Lung (tissue), 12 donors: ENCODE data around the gene CELF5. TPM values are rescaled to one million over a fixed set of nuclear protein-coding genes. Genes with fewer than 3 reads are reported as not detected.

Source experiments
- ATAC-seq: fragments of 200-7000 bp; cut with Tn5 transposase; one replicate; pipeline ENCODE4 v1.9.1; 2020; ENCODE audit warnings: moderate number of reproducible peaks; ENCODE audit not compliant: insufficient read depth, low FRiP score
- DNase-seq, 3 donors: peaks; one replicate each; pipeline ENCODE4 v3.0.0-alpha.2; 2013 to 2017
- H3K27ac ChIP-seq, 2 donors: one replicate each; pipeline ENCODE4 v1.5.1; 2013; ENCODE audit warnings: mild to moderate bottlenecking in 2 of 2, moderate library complexity in 2 of 2, control low read depth in 1 of 2, inconsistent platforms in 1 of 2, low read depth in 1 of 2, low read length in 1 of 2
- H3K27me3 ChIP-seq, 3 donors: one replicate each; pipeline ENCODE4 v1.5.1; 2013; ENCODE audit warnings: low read length in 2 of 3; ENCODE audit not compliant: control insufficient read depth in 3 of 3, insufficient read depth in 3 of 3
- H3K36me3 ChIP-seq, 4 donors: one replicate each; pipeline ENCODE4 v1.5.1; 2013; ENCODE audit warnings: low read length in 4 of 4, mild to moderate bottlenecking in 1 of 4, moderate library complexity in 1 of 4; ENCODE audit not compliant: control insufficient read depth in 4 of 4, insufficient read depth in 4 of 4
- H3K4me1 ChIP-seq, 5 donors: one replicate each; pipeline ENCODE4 v1.5.1; 2013; ENCODE audit warnings: low read length in 5 of 5, mild to moderate bottlenecking in 2 of 5, moderate library complexity in 1 of 5; ENCODE audit not compliant: control insufficient read depth in 5 of 5, insufficient read depth in 5 of 5
- H3K4me3 ChIP-seq: one replicate; pipeline ENCODE4 v1.5.1; 2013; ENCODE audit warnings: mild to moderate bottlenecking, control low read depth, moderate library complexity
- H3K9ac ChIP-seq, 2 donors: one replicate each; pipeline ENCODE4 v1.5.1; 2013; ENCODE audit warnings: low read length in 2 of 2, control low read depth in 1 of 2; ENCODE audit not compliant: insufficient read depth in 1 of 2
- H3K9me3 ChIP-seq, 4 donors: one replicate each; pipeline ENCODE4 v1.5.1; 2013; ENCODE audit warnings: low read length in 3 of 4, mild to moderate bottlenecking in 1 of 4, moderate library complexity in 1 of 4; ENCODE audit not compliant: control insufficient read depth in 4 of 4, insufficient read depth in 3 of 4
- CTCF ChIP-seq: IDR thresholded peaks from 2 replicates; pipeline ENCODE4 v1.5.1; 2012; ENCODE audit warnings: mild to moderate bottlenecking; ENCODE audit errors: control extremely low read depth, extremely low read depth
- WGBS, 2 donors: extraction: QIAGEN DNeasy Blood & Tissue Kit; methylation state at CpG; one replicate each; pipeline ENCODE4 v1.1.7; 2013; 5-methylcytosine and 5-hydroxymethylcytosine counted together
- polyA plus RNA-seq, 2 donors: library from polyadenylated mRNA; stranded (reverse); fragments of 200-250 nt; gene quantifications; one replicate each; pipeline ENCODE4 v1.2.1, GENCODE V29; 2013
- total RNA-seq, 2 donors: library from RNA; depleted of rRNA in 1 of 2; stranded (reverse); fragments of >200 nt in 1 of 2; gene quantifications; one replicate each; pipeline ENCODE4 v1.2.1, GENCODE V29; 2014 to 2021
- donor health status: control.
- donor health status: control.
- donor health status: Bipolar disorder and iron deficiency.
- donor health status: healthy.
- donor health status: DM: yes; HTN: yes; CAD: no.

CELF5 gene
- total and polyA plus RNA-seq, 4 donors: 0.08 to 0.14 (median 0.12) TPM; not detected in 1

- H3K4me3 ChIP-seq: no peak overlapping the region
- peaks cover 3 to 29% (median 8%) of the 10 kb centered on the region in 3 donors for H3K27me3 ChIP-seq
- H3K4me1 ChIP-seq: peaks cover 0 to 2% (median 0%) of the 10 kb centered on the region in 5 donors
- peaks cover 0 to 2% (median 0%) of the 10 kb centered on the region in 4 donors for H3K9me3 ChIP-seq
- DNase-seq (no peak), ATAC-seq (no peak)
- WGBS, 2 donors: 89 to 92% methylated on average over 5 of the region's 5 CpGs
- no peak overlapping the region for H3K9ac ChIP-seq
- no peak for TF ChIP-seq CTCF
- H3K27ac ChIP-seq: no peak overlapping the region
- no peaks in the 10 kb centered on the region for H3K36me3 ChIP-seq
Observed at GRCh38 chr19:3222709-3223108, 1.8 kb upstream of the CELF5 start.

GRCh38 chr19:3225169-3225485 lies 666 bp downstream of the CELF5 start:
- no peaks in the 10 kb centered on the region for H3K36me3 ChIP-seq
- WGBS, 2 donors: 1 to 2% methylated on average over 6 to 9 of the region's 9 CpGs
- no peak for DNase-seq
- no peak for TF ChIP-seq CTCF
- H3K27me3 ChIP-seq: peaks cover 10 to 42% (median 14%) of the 10 kb centered on the region in 3 donors
- H3K27ac ChIP-seq: no peak overlapping the region
- H3K4me3 ChIP-seq: no peak overlapping the region
- H3K9me3 ChIP-seq: peaks cover 0 to 2% (median 0%) of the 10 kb centered on the region in 4 donors
- H3K4me1 ChIP-seq: peaks cover 0 to 2% (median 0%) of the 10 kb centered on the region in 5 donors
- no peak overlapping the region for H3K9ac ChIP-seq
- no peak for ATAC-seq

- Histone ChIP-seq H3K4me1 (peaks cover 0 to 2% (median 0%) of the 10 kb centered on the region in 5 donors), H3K4me3 (no peak overlapping the region), H3K9ac (no peak overlapping the region), H3K27me3 (peaks cover 10 to 42% (median 14%) of the 10 kb centered on the region in 3 donors), H3K9me3 (peaks cover 0 to 2% (median 0%) of the 10 kb centered on the region in 4 donors), H3K36me3 (no peaks in the 10 kb centered on the region), H3K27ac (no peak overlapping the region)
- DNase-seq (no peak), ATAC-seq (no peak)
- no peak for TF ChIP-seq CTCF
- WGBS, 2 donors: 34 to 36% methylated on average over 16 of the region's 16 CpGs
Observed at GRCh38 chr19:3225677-3226093, 1.2 kb downstream of the CELF5 start.

GRCh38 chr19:3227054-3227626 lies 2.7 kb downstream of the CELF5 start:
- Histone ChIP-seq H3K4me1 (peaks cover 0 to 2% (median 0%) of the 10 kb centered on the region in 5 donors), H3K27ac (no peak overlapping the region), H3K9me3 (peaks cover 0 to 2% (median 0%) of the 10 kb centered on the region in 4 donors), H3K36me3 (no peaks in the 10 kb centered on the region), H3K27me3 (peaks cover 10 to 42% (median 16%) of the 10 kb centered on the region in 3 donors), H3K4me3 (no peak overlapping the region), H3K9ac (no peak overlapping the region)
- ATAC-seq: no peak
- no peak for DNase-seq
- no peak for TF ChIP-seq CTCF
- 64 to 85% methylated on average over 12 of the region's 12 CpGs for WGBS, 2 donors
